ENCODE results near the gene DNAH14. TPM values are rescaled to one million over a fixed set of nuclear protein-coding genes. Genes with fewer than 3 reads are reported as not detected.
"Not testable (repeated sequence)": the region's sequence is repeated elsewhere in the genome, so short reads cannot be mapped to it uniquely, and the experiment has no call there.

DNAH14 gene
- total and polyA plus RNA-seq, 10 of the 15 experiments (the other 5 are each of a cell fraction or from before 2014, with no cell fraction given): 2.0 to 7.9 (median 4.8) TPM

DNA sequence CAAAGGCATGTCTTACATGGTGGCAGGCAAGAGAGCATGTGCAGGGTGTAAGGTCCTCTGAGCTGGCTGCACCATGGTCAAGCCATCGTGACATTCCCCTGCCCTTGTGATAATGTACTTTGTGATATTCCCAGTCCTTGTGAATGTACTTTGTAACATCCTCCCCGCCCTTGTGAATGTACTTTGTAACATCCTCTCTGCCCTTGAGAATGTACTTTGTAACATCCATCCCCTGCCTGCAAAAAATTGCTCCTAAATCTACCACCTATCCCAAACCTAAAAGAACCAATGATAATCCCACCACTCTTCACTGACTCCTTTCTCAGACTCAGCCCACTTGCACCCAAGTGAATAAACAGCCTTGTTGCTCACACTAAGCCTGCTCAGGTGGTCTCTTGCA lies 44.1 kb upstream of the DNAH14 start:
- FAIRE-seq; RAD21 ChIA-PET (ENCODE audit: unreplicated experiment); H3K4me2 ChIP-seq (ENCODE audit: control insufficient read depth, insufficient read depth); H3K79me2 ChIP-seq (ENCODE audit: control insufficient read depth, insufficient read depth, low read length); ATAC-seq; H3K4me3 ChIP-seq; H4K20me1 ChIP-seq (ENCODE audit: control insufficient read depth, insufficient read depth); BruUV-seq (replicated peaks); H3K27me3 ChIP-seq (replicated peaks in 1 of 2; ENCODE audit: control insufficient read depth in 2 of 2, insufficient read depth in 2 of 2, low read length in 1 of 2); H3K9me3 ChIP-seq (replicated peaks; ENCODE audit: control insufficient read depth, insufficient read depth, low read length); H3K4me1 ChIP-seq (ENCODE audit: control insufficient read depth, insufficient read depth, low read length); POLR2A ChIA-PET; H3K27ac ChIP-seq (ENCODE audit: control insufficient read depth, insufficient read depth); DNase-seq (ENCODE audit: low read depth, low spot score); H3K36me3 ChIP-seq (ENCODE audit: control insufficient read depth in 2 of 2, insufficient read depth in 2 of 2, low read length in 1 of 2); H2AFZ ChIP-seq (ENCODE audit: control insufficient read depth, low read depth, low read length); intact Hi-C loops (cut with micrococcal nuclease; ENCODE audit: unreplicated experiment); H3K9ac ChIP-seq (ENCODE audit: control insufficient read depth, insufficient read depth, low read length): not testable (repeated sequence)
- 0% methylated on average over 2 of the region's 2 CpGs for WGBS (ENCODE audit: insufficient coverage, insufficient replicate concordance, low lambda C conversion rate, missing lambda C conversion rate)
- SMC1A ChIA-PET (ENCODE audit: uncharacterized antibody, unreplicated experiment): interaction anchor here (1.0 kb wide), 1 partner anchor 11 kb away, joined by 4 read pairs; no protein-coding TSS in a partner anchor
- CTCF ChIA-PET: interaction anchor here (2.0 to 2.4 kb wide), 2 partner anchors 8 to 37 kb away, joined by 7 to 8 read pairs; no protein-coding TSS in a partner anchor
- in situ Hi-C loops (cut with MboI): loop anchor here (5.0 kb wide), 1 partner anchor 48 kb away; no protein-coding TSS in a partner anchor

DNA sequence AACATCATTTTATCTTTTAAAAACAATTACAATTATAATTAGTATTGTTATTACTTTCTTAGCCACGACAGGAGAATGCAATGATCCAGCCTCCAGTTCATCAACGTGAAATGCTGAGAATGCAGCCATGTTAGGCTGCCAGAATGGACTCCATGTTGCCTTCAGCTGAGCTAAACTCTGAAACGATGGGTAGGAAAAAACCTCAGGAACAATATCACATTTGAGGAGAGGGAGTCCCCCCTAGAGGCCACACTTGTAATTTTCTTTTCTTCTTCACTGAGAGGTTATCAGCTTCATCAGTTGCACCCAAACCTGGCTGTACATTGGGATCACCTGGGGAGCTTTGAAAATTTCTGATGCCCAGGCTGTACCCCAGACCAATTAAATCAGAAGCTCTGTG lies 34.6 kb upstream of the DNAH14 start:
- in situ Hi-C loops (cut with MboI) (no loop called here), intact Hi-C loops (cut with micrococcal nuclease; ENCODE audit: unreplicated experiment) (no loop called here)
- CTCF ChIA-PET: interaction anchor here (0.8 to 6.1 kb wide), 23 partner anchors 10 to 386 kb away, joined by 3 to 63 read pairs (median 4); no protein-coding TSS in a partner anchor
- POLR2A ChIA-PET: interaction anchor here (2.4 kb wide), 1 partner anchor 13 kb away, joined by 10 read pairs; no protein-coding TSS in a partner anchor
- Histone ChIP-seq H3K79me2 (ENCODE audit: control insufficient read depth, insufficient read depth, low read length) (no peaks in the 10 kb centered on the region), H3K27me3 (replicated peaks in 1 of 2; ENCODE audit: control insufficient read depth in 2 of 2, insufficient read depth in 2 of 2, low read length in 1 of 2) (no peaks in the 10 kb centered on the region), H3K27ac (ENCODE audit: control insufficient read depth, insufficient read depth) (no peak overlapping the region), H3K9ac (ENCODE audit: control insufficient read depth, insufficient read depth, low read length) (no peak overlapping the region), H2AFZ (ENCODE audit: control insufficient read depth, low read depth, low read length) (no peak overlapping the region), H3K4me2 (ENCODE audit: control insufficient read depth, insufficient read depth) (no peak overlapping the region), H3K4me1 (ENCODE audit: control insufficient read depth, insufficient read depth, low read length) (no peaks in the 10 kb centered on the region), H3K9me3 (replicated peaks; ENCODE audit: control insufficient read depth, insufficient read depth, low read length) (no peaks in the 10 kb centered on the region; the same call in 2 of the 3 replicates), H3K36me3 (ENCODE audit: control insufficient read depth in 2 of 2, insufficient read depth in 2 of 2, low read length in 1 of 2) (no peaks in the 10 kb centered on the region), H3K4me3 (no peak overlapping the region), H4K20me1 (ENCODE audit: control insufficient read depth, insufficient read depth) (no peaks in the 10 kb centered on the region)
- WGBS (ENCODE audit: insufficient coverage, insufficient replicate concordance, low lambda C conversion rate, missing lambda C conversion rate): 0% methylated on average over 3 of the region's 3 CpGs
- RAD21 ChIA-PET (ENCODE audit: unreplicated experiment): interaction anchor here (0.7 to 2.5 kb wide), 16 partner anchors 11 to 383 kb away, joined by 3 to 31 read pairs (median 5); no protein-coding TSS in a partner anchor
- ATAC-seq: peak; percentile 61
- SMC1A ChIA-PET (ENCODE audit: uncharacterized antibody, unreplicated experiment): interaction anchor here (0.7 to 4.5 kb wide), 26 partner anchors 12 to 511 kb away, joined by 3 to 46 read pairs (median 4); no protein-coding TSS in a partner anchor
- BruUV-seq (replicated peaks): no TSS peak
- FAIRE-seq: no peak
- DNase-seq (ENCODE audit: low read depth, low spot score): no peak
- TF ChIP-seq, protein P1, sequence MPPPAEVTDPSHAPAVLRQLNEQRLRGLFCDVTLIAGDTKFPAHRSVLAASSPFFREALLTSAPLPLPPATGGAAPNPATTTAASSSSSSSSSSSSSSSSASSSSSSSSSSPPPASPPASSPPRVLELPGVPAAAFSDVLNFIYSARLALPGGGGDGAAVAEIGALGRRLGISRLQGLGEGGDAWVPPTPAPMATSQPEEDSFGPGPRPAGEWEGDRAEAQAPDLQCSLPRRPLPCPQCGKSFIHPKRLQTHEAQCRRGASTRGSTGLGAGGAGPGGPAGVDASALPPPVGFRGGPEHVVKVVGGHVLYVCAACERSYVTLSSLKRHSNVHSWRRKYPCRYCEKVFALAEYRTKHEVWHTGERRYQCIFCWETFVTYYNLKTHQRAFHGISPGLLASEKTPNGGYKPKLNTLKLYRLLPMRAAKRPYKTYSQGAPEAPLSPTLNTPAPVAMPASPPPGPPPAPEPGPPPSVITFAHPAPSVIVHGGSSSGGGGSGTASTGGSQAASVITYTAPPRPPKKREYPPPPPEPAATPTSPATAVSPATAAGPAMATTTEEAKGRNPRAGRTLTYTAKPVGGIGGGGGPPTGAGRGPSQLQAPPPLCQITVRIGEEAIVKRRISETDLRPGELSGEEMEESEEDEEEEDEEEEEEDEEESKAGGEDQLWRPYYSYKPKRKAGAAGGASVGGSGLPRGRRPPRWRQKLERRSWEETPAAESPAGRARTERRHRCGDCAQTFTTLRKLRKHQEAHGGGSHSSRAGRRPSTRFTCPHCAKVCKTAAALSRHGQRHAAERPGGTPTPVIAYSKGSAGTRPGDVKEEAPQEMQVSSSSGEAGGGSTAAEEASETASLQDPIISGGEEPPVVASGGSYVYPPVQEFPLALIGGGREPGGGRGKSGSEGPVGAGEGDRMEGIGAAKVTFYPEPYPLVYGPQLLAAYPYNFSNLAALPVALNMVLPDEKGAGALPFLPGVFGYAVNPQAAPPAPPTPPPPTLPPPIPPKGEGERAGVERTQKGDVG (CRISPR knock-in tag; IDR thresholded peaks at IDR 0.05): no peak
- TF ChIP-seq MTA3 (IDR thresholded peaks at IDR 0.05; ENCODE audit: borderline replicate concordance, low read length): no peak
- TF ChIP-seq POLR2AphosphoS2 (IDR thresholded peaks at IDR 0.05; ENCODE audit: low read depth, low read length): no peak
- peak; percentile 18; the same call in 1 of the 2 replicates for TF ChIP-seq SMC3 (IDR thresholded peaks at IDR 0.05; ENCODE audit: borderline replicate concordance, low read length)
- TF ChIP-seq RCOR1 (conservative IDR thresholded peaks at IDR 0.05; ENCODE audit: low read depth, low read length): no peak
- no peak for TF ChIP-seq CBX5 (IDR thresholded peaks at IDR 0.05; ENCODE audit: low read depth)
- TF ChIP-seq, protein P2, sequence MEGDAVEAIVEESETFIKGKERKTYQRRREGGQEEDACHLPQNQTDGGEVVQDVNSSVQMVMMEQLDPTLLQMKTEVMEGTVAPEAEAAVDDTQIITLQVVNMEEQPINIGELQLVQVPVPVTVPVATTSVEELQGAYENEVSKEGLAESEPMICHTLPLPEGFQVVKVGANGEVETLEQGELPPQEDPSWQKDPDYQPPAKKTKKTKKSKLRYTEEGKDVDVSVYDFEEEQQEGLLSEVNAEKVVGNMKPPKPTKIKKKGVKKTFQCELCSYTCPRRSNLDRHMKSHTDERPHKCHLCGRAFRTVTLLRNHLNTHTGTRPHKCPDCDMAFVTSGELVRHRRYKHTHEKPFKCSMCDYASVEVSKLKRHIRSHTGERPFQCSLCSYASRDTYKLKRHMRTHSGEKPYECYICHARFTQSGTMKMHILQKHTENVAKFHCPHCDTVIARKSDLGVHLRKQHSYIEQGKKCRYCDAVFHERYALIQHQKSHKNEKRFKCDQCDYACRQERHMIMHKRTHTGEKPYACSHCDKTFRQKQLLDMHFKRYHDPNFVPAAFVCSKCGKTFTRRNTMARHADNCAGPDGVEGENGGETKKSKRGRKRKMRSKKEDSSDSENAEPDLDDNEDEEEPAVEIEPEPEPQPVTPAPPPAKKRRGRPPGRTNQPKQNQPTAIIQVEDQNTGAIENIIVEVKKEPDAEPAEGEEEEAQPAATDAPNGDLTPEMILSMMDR (IDR thresholded peaks at IDR 0.05 in 2 of 3, conservative IDR thresholded peaks at IDR 0.05 in 1 of 3; ENCODE audit: control insufficient read depth in 2 of 3, extremely low read depth in 1 of 3, insufficient read depth in 1 of 3, low read depth in 3 of 3, low read length in 3 of 3): peak; percentile 17 to 20 (median 17); a peak in 3 of 6 replicates
- TF ChIP-seq YY1 (IDR thresholded peaks at IDR 0.05; ENCODE audit: low read depth, low read length): 0 out of 2 replicates have a peak, but pooled peaks have one; percentile 26
- no peak for TF ChIP-seq ATF2 (IDR thresholded peaks at IDR 0.05; ENCODE audit: low read length)

Measured in GM12878 (cell line).